GM12878 (cell line): ENCODE data around the gene TYK2.

ENCODE experiments used
- ASH2L ChIP-seq: fragments of 300-600, 200-600 bp; sonication (generic); IDR thresholded peaks from 2 replicates; pipeline ENCODE4 v1.6.1; 2017; ENCODE audit warnings: low read depth, mild to moderate bottlenecking, borderline replicate concordance
- CEBPB ChIP-seq, 2 experiments: fragments of 150-350 bp in 1 of 2; IDR thresholded peaks; 2 replicates each; pipeline ENCODE4 v1.6.1; 2012 to 2014; ENCODE audit warnings: low read depth in 2 of 2, low read length in 2 of 2, borderline replicate concordance in 1 of 2, inconsistent platforms in 1 of 2
- ETV6 ChIP-seq, 2 experiments: fragments of 450-650 bp in 1 of 2; IDR thresholded peaks in 1 of 2; conservative IDR thresholded peaks in 1 of 2; 2 replicates each; pipeline ENCODE4 v1.6.1; 2014; ENCODE audit warnings: antibody characterized with exemption in 1 of 2, borderline replicate concordance in 1 of 2, low read depth in 1 of 2, mild to moderate bottlenecking in 1 of 2, moderate library complexity in 1 of 2
- GABPA ChIP-seq: IDR thresholded peaks from 2 replicates; pipeline ENCODE4 v1.6.1; 2014; ENCODE audit warnings: antibody characterized with exemption, low read depth, mild to moderate bottlenecking, inconsistent platforms
- KDM1A ChIP-seq: fragments of 200-600 bp; sonication (generic); IDR thresholded peaks from 2 replicates; pipeline ENCODE4 v1.6.1; 2016; ENCODE audit warnings: borderline replicate concordance
- NFIC ChIP-seq: IDR thresholded peaks from 2 replicates; pipeline ENCODE4 v1.6.1; 2012; ENCODE audit warnings: low read depth, mild to moderate bottlenecking, inconsistent platforms, low read length, moderate library complexity
- NFYB ChIP-seq: IDR thresholded peaks from 2 replicates; pipeline ENCODE4 v1.6.1; 2011; ENCODE audit warnings: low read depth, mild to moderate bottlenecking, low read length, improper control_type of control experiment, moderate library complexity; ENCODE audit not compliant: insufficient read depth
- NRF1 ChIP-seq: conservative IDR thresholded peaks from 2 replicates; pipeline ENCODE4 v1.6.1; 2011; ENCODE audit warnings: mild to moderate bottlenecking, low read depth, low read length, improper control_type of control experiment
- PAX5 ChIP-seq: IDR thresholded peaks from 2 replicates; pipeline ENCODE4 v1.6.1; 2011; ENCODE audit warnings: low read depth, low read length, borderline replicate concordance
- POLR2A ChIP-seq: IDR thresholded peaks from 2 replicates; pipeline ENCODE4 v1.6.1; 2011; ENCODE audit warnings: low read depth, mild to moderate bottlenecking, low read length
- POLR2AphosphoS5 ChIP-seq: IDR thresholded peaks from 2 replicates; pipeline ENCODE4 v1.6.1; 2011; ENCODE audit warnings: mild to moderate bottlenecking, low read length, inconsistent platforms
- RCOR1 ChIP-seq: conservative IDR thresholded peaks from 2 replicates; pipeline ENCODE4 v1.6.1; 2012; ENCODE audit warnings: low read depth, low read length, improper control_type of control experiment
- SRF ChIP-seq, 2 experiments: IDR thresholded peaks; 2 replicates each; pipeline ENCODE4 v1.6.1; 2011; ENCODE audit warnings: low read depth in 2 of 2, low read length in 2 of 2, mild to moderate bottlenecking in 1 of 2, moderate library complexity in 1 of 2
- TF ChIP-seq, protein P1 (sequence below), 3 experiments: IDR thresholded peaks in 2 of 3; conservative IDR thresholded peaks in 1 of 3; 2 replicates each; pipeline ENCODE4 v1.5.1; 2011; ENCODE audit warnings: low read depth in 3 of 3, low read length in 3 of 3, mild to moderate bottlenecking in 3 of 3, control low read depth in 2 of 3, moderate library complexity in 2 of 3, inconsistent platforms in 1 of 3, mixed read lengths in 1 of 3; ENCODE audit not compliant: control insufficient read depth in 2 of 3, insufficient read depth in 1 of 3; ENCODE audit errors: extremely low read depth in 1 of 3

DNA sequence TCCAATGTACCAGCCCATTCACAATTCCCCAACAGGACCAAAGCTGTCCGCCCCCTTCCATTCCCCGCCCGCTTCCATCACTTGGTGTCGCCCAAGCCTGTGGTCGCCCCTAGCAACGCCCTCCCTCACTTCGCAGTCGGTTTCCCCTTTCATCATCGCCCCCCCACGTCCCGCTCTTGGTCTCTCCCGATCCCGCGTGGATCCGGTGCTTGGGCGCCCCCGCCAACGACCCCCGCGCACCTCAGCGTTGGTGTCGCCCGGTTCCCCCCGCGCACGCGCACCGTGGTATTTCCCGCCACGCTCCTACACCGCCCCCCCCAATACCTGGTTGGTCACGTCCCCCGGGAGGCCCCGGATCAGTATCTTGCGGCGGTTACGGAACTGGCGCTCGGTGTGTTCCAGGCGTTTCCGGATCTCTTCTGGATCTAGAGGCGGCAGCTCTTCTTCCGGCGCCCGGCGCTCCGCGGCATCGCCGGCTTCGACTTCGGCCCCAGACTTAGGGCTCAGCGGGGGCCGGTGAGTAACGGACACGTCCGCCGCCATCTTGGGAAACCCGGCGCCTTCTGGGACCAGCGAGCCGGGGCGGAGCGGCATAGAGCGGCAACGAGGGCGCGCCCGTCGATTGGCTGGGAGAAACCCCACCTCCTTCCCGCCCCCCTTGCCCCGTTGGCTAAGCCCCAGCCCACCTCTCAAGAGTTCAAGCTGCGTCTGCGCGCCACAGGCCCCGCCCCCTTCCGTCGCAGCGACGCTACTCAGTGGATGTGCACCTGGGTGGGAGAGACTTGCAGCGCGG is 47.2 kb downstream of the TYK2 start, which contains the start of gene RAVER1:
- TF ChIP-seq POLR2A (peak; percentile 96), ASH2L (peak; percentile 82; the same call in 1 of the 2 replicates), KDM1A (no peak), PAX5 (0 out of 2 replicates have a peak, but pooled peaks have one; percentile 7), ETV6 (conservative IDR thresholded peaks at IDR 0.05 in 1 of 2, IDR thresholded peaks at IDR 0.05 in 1 of 2; ENCODE audit: borderline replicate concordance in 1 of 2, low read depth in 1 of 2) (no peak), GABPA (no peak), NFIC (no peak), NFYB (peak; percentile 81), NRF1 (peak; percentile 75), CEBPB (IDR thresholded peaks at IDR 0.05; ENCODE audit: borderline replicate concordance in 1 of 2, low read depth in 2 of 2, low read length in 2 of 2) (no peak), SRF (IDR thresholded peaks at IDR 0.05; ENCODE audit: low read depth in 2 of 2, low read length in 2 of 2) (0 out of 4 replicates have a peak, but pooled peaks of 1 of the 2 experiments have one; percentile 6), RCOR1 (no peak), POLR2AphosphoS5 (peak; percentile 85)
- TF ChIP-seq, protein P1, sequence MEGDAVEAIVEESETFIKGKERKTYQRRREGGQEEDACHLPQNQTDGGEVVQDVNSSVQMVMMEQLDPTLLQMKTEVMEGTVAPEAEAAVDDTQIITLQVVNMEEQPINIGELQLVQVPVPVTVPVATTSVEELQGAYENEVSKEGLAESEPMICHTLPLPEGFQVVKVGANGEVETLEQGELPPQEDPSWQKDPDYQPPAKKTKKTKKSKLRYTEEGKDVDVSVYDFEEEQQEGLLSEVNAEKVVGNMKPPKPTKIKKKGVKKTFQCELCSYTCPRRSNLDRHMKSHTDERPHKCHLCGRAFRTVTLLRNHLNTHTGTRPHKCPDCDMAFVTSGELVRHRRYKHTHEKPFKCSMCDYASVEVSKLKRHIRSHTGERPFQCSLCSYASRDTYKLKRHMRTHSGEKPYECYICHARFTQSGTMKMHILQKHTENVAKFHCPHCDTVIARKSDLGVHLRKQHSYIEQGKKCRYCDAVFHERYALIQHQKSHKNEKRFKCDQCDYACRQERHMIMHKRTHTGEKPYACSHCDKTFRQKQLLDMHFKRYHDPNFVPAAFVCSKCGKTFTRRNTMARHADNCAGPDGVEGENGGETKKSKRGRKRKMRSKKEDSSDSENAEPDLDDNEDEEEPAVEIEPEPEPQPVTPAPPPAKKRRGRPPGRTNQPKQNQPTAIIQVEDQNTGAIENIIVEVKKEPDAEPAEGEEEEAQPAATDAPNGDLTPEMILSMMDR (IDR thresholded peaks at IDR 0.05 in 2 of 3, conservative IDR thresholded peaks at IDR 0.05 in 1 of 3; ENCODE audit: control insufficient read depth in 2 of 3, extremely low read depth in 1 of 3, insufficient read depth in 1 of 3, low read depth in 3 of 3, low read length in 3 of 3), result no peak
